ENCODE data around the gene SYNGAP1.
"Not testable (repeated sequence)": the region's sequence is repeated elsewhere in the genome, so short reads cannot be mapped to it uniquely, and the experiment has no call there.

SYNGAP1 gene

GRCh38 chr6:33469661-33470060 lies 49.8 kb downstream of the SYNGAP1 start:
- no peak for TF ChIP-seq CTCF (IDR thresholded peaks at IDR 0.05; ENCODE audit: low read depth, low read length)
- DNase-seq (ENCODE audit: extremely low read depth, low read depth): no peak

- DNase-seq (ENCODE audit: extremely low read depth, low read depth): no peak
- no peak for TF ChIP-seq CTCF (IDR thresholded peaks at IDR 0.05; ENCODE audit: low read depth, low read length)
Observed at GRCh38 chr6:33477864-33478263, 58.0 kb downstream of the SYNGAP1 start.

GRCh38 chr6:33481192-33481591 lies 61.3 kb downstream of the SYNGAP1 start:
- no peak for TF ChIP-seq CTCF (IDR thresholded peaks at IDR 0.05; ENCODE audit: low read depth, low read length)
- DNase-seq (ENCODE audit: extremely low read depth, low read depth): no peak

GRCh38 chr6:33482620-33483019 lies 62.8 kb downstream of the SYNGAP1 start:
- not testable (repeated sequence) for DNase-seq (ENCODE audit: extremely low read depth, low read depth)

GRCh38 chr6:33483678-33484077 lies 63.8 kb downstream of the SYNGAP1 start:
- TF ChIP-seq CTCF (IDR thresholded peaks at IDR 0.05; ENCODE audit: low read depth, low read length): no peak
- DNase-seq (ENCODE audit: extremely low read depth, low read depth): no peak

- DNase-seq (ENCODE audit: extremely low read depth, low read depth): not testable (repeated sequence)
Observed at GRCh38 chr6:33484673-33485262, 64.9 kb downstream of the SYNGAP1 start.

- not testable (repeated sequence) for DNase-seq (ENCODE audit: extremely low read depth, low read depth)
Observed at GRCh38 chr6:33485680-33486079, 65.8 kb downstream of the SYNGAP1 start.

- no peak for DNase-seq (ENCODE audit: extremely low read depth, low read depth)
- TF ChIP-seq CTCF (IDR thresholded peaks at IDR 0.05; ENCODE audit: low read depth, low read length): no peak
Observed at GRCh38 chr6:33488339-33488738, 68.5 kb downstream of the SYNGAP1 start.

- no peak for DNase-seq (ENCODE audit: extremely low read depth, low read depth)
- no peak for TF ChIP-seq CTCF (IDR thresholded peaks at IDR 0.05; ENCODE audit: low read depth, low read length)
Observed at GRCh38 chr6:33490198-33490597, 70.3 kb downstream of the SYNGAP1 start.

Data from AG09319 (cell line).